Measurements from ENCODE around the gene RAB11FIP4. TPM values are rescaled to one million over a fixed set of nuclear protein-coding genes. Genes with fewer than 3 reads are reported as not detected.
"Not testable (repeated sequence)": the region's sequence is repeated elsewhere in the genome, so short reads cannot be mapped to it uniquely, and the experiment has no call there.

RAB11FIP4 gene
- total RNA-seq, 2 donors from 2014 or later, result 22.5 to 30.8 TPM

GRCh38 chr17:31435581-31435980, 44.1 kb downstream of the RAB11FIP4 start:
- H3K9me3 ChIP-seq, result no peaks in the 10 kb centered on the region
- H3K36me3 ChIP-seq, result no peaks in the 10 kb centered on the region
- intact Hi-C loops (cut with DNase I), result loop anchor here (5.0 to 10.0 kb wide), 3 partner anchors 92 to 699 kb away; no protein-coding TSS in a partner anchor
- WGBS, result 71% methylated on average over 2 of the region's 2 CpGs
- no peak overlapping the region for H3K4me3 ChIP-seq
- H3K27ac ChIP-seq, result no peak overlapping the region
- no peaks in the 10 kb centered on the region for H3K4me1 ChIP-seq (replicated peaks)
- TF ChIP-seq CTCF (IDR thresholded peaks at IDR 0.05) (no peak), POLR2A (IDR thresholded peaks at IDR 0.05) (no peak), POLR2AphosphoS5 (IDR thresholded peaks at IDR 0.05) (no peak)
- H3K27me3 ChIP-seq (replicated peaks; ENCODE audit: insufficient read depth), result no peaks in the 10 kb centered on the region
- DNase-seq (ENCODE audit: low spot score), result no peak

GRCh38 chr17:31437720-31438400, 46.4 kb downstream of the RAB11FIP4 start:
- no peak overlapping the region for H3K27ac ChIP-seq
- no peak overlapping the region for H3K4me3 ChIP-seq
- TF ChIP-seq POLR2A (IDR thresholded peaks at IDR 0.05) (no peak), CTCF (IDR thresholded peaks at IDR 0.05) (no peak), POLR2AphosphoS5 (IDR thresholded peaks at IDR 0.05) (no peak)
- 69% methylated on average over 11 of the region's 11 CpGs for WGBS
- H3K36me3 ChIP-seq, result no peaks in the 10 kb centered on the region
- intact Hi-C loops (cut with DNase I), result loop anchor here (2.0 to 10.0 kb wide), 4 partner anchors 89 to 697 kb away; partner anchors contain the start of gene UTP6
- H3K9me3 ChIP-seq, result no peaks in the 10 kb centered on the region
- no peaks in the 10 kb centered on the region for H3K27me3 ChIP-seq (replicated peaks; ENCODE audit: insufficient read depth)
- no peaks in the 10 kb centered on the region for H3K4me1 ChIP-seq (replicated peaks)
- DNase-seq (ENCODE audit: low spot score), result no peak

DNA sequence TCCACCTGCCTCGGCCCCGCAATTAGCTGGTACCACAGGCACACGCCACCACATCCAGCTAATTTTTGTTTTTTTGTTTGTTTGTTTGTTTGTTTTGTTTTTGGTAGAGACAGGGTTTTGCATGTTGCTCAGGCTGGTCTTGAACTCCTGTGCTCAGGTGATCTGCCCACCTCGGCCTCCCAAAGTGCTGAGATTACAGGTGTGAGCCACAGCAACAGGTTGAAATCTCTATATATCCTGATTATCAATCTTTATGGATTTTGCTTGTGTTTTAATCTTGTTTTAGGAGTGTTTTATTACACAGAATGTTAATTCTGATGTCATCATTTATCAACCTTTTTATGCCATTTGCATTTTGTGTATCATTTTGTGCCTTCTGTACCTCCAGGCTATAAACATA, 48.2 kb downstream of the RAB11FIP4 start:
- TF ChIP-seq POLR2AphosphoS5 (IDR thresholded peaks at IDR 0.05), result no peak
- no peak for TF ChIP-seq CTCF (IDR thresholded peaks at IDR 0.05)
- TF ChIP-seq POLR2A (IDR thresholded peaks at IDR 0.05), result no peak
- Histone ChIP-seq H3K36me3 (no peaks in the 10 kb centered on the region), H3K4me1 (replicated peaks) (no peaks in the 10 kb centered on the region), H3K27ac (no peak overlapping the region), H3K4me3 (no peak overlapping the region), H3K27me3 (replicated peaks; ENCODE audit: insufficient read depth) (no peaks in the 10 kb centered on the region), H3K9me3 (no peaks in the 10 kb centered on the region)
- intact Hi-C loops (cut with DNase I), result loop anchor here (5.0 to 10.0 kb wide), 3 partner anchors 88 to 695 kb away; no protein-coding TSS in a partner anchor
- no peak for DNase-seq (ENCODE audit: low spot score)
- WGBS, result 84% methylated on average over 4 of the region's 4 CpGs

- no peak for DNase-seq (ENCODE audit: low spot score)
- no peak overlapping the region for H3K27ac ChIP-seq
- no peaks in the 10 kb centered on the region for H3K36me3 ChIP-seq
- no peak overlapping the region for H3K4me3 ChIP-seq
- TF ChIP-seq POLR2AphosphoS5 (IDR thresholded peaks at IDR 0.05), result no peak
- no peak for TF ChIP-seq POLR2A (IDR thresholded peaks at IDR 0.05)
- TF ChIP-seq CTCF (IDR thresholded peaks at IDR 0.05), result no peak
- H3K27me3 ChIP-seq (replicated peaks; ENCODE audit: insufficient read depth), result no peaks in the 10 kb centered on the region
- H3K4me1 ChIP-seq (replicated peaks), result no peaks in the 10 kb centered on the region
- no peaks in the 10 kb centered on the region for H3K9me3 ChIP-seq
- WGBS, result 68% methylated on average over 5 of the region's 5 CpGs
- intact Hi-C loops (cut with DNase I), result no loop called here
Observed at GRCh38 chr17:31442276-31442675, 50.8 kb downstream of the RAB11FIP4 start.

- intact Hi-C loops (cut with DNase I); H3K4me1 ChIP-seq (replicated peaks); DNase-seq (ENCODE audit: low spot score); H3K27me3 ChIP-seq (replicated peaks; ENCODE audit: insufficient read depth); H3K9me3 ChIP-seq; H3K4me3 ChIP-seq; H3K27ac ChIP-seq; H3K36me3 ChIP-seq: not testable (repeated sequence)
- WGBS, result 83% methylated on average over 5 of the region's 5 CpGs
Observed at GRCh38 chr17:31442856-31443255, 51.4 kb downstream of the RAB11FIP4 start.

All from prostate gland (tissue), 2 donors.